Stimulated activated CD8-positive, alpha-beta memory T cell treated with anti-CD3 and anti-CD28 coated beads, Interleukin-12 subunit alpha, Interleukin-12 subunit beta, amount 100 ng/mL, for 1 hour (primary cell): ENCODE data around the gene IL1RAPL1.
"Not testable (repeated sequence)": the region's sequence is repeated elsewhere in the genome, so short reads cannot be mapped to it uniquely, and the experiment has no call there.

Source experiments
- DNase-seq: peaks from one replicate; pipeline ENCODE4 v3.0.0-alpha.2; 2020; ENCODE audit warnings: low read depth

Gene IL1RAPL1

GRCh38 chrX:28628120-28628519 is 40.9 kb downstream of the IL1RAPL1 start:
- DNase-seq, result no peak

GRCh38 chrX:28638775-28639174 is 51.5 kb downstream of the IL1RAPL1 start:
- DNase-seq, result no peak

- no peak for DNase-seq
Observed at GRCh38 chrX:28639451-28639850, 52.2 kb downstream of the IL1RAPL1 start.

GRCh38 chrX:28649541-28649940 is 62.3 kb downstream of the IL1RAPL1 start:
- no peak for DNase-seq

- no peak for DNase-seq
Observed at GRCh38 chrX:28651186-28651585, 63.9 kb downstream of the IL1RAPL1 start.

GRCh38 chrX:28659269-28659668 is 72.0 kb downstream of the IL1RAPL1 start:
- no peak for DNase-seq

- DNase-seq, result no peak
Observed at GRCh38 chrX:28665778-28666177, 78.5 kb downstream of the IL1RAPL1 start.

- DNase-seq, result no peak
Observed at GRCh38 chrX:28668303-28668702, 81.1 kb downstream of the IL1RAPL1 start.

GRCh38 chrX:28668957-28669356 is 81.7 kb downstream of the IL1RAPL1 start:
- DNase-seq, result no peak

GRCh38 chrX:28670074-28670473 is 82.8 kb downstream of the IL1RAPL1 start:
- DNase-seq, result no peak

GRCh38 chrX:28675173-28675572 is 87.9 kb downstream of the IL1RAPL1 start:
- DNase-seq, result no peak

GRCh38 chrX:28693101-28693500 is 105.9 kb downstream of the IL1RAPL1 start:
- DNase-seq, result no peak

- DNase-seq, result no peak
Observed at GRCh38 chrX:28697732-28698131, 110.5 kb downstream of the IL1RAPL1 start.

- no peak for DNase-seq
Observed at GRCh38 chrX:28701222-28701621, 114.0 kb downstream of the IL1RAPL1 start.

- DNase-seq, result no peak
Observed at GRCh38 chrX:28706964-28707363, 119.7 kb downstream of the IL1RAPL1 start.

GRCh38 chrX:28709421-28709820 is 122.2 kb downstream of the IL1RAPL1 start:
- DNase-seq, result no peak

GRCh38 chrX:28717864-28718263 is 130.6 kb downstream of the IL1RAPL1 start:
- no peak for DNase-seq

- DNase-seq, result no peak
Observed at GRCh38 chrX:28718450-28718849, 131.2 kb downstream of the IL1RAPL1 start.

GRCh38 chrX:28719620-28720019 is 132.4 kb downstream of the IL1RAPL1 start:
- DNase-seq, result no peak

- DNase-seq, result no peak
Observed at GRCh38 chrX:28752330-28752729, 165.1 kb downstream of the IL1RAPL1 start.

GRCh38 chrX:28756175-28756574 is 168.9 kb downstream of the IL1RAPL1 start:
- DNase-seq, result no peak

- no peak for DNase-seq
Observed at GRCh38 chrX:28756647-28757046, 169.4 kb downstream of the IL1RAPL1 start.

- DNase-seq, result no peak
Observed at GRCh38 chrX:28757290-28757689, 170.0 kb downstream of the IL1RAPL1 start.

- DNase-seq, result not testable (repeated sequence)
Observed at GRCh38 chrX:28766561-28766960, 179.3 kb downstream of the IL1RAPL1 start.

- DNase-seq, result no peak
Observed at GRCh38 chrX:28773807-28774206, 186.6 kb downstream of the IL1RAPL1 start.
